PC-3 (cell line): ENCODE results near the gene OR6X1. TPM values are rescaled to one million over a fixed set of nuclear protein-coding genes. Genes with fewer than 3 reads are reported as not detected.

Experiments used
- total RNA-seq: library from RNA; depleted of rRNA; stranded (reverse); fragments of >200 nt; gene quantifications from 2 replicates; pipeline ENCODE4 v1.2.3, GENCODE V29; 2014; rRNA removed

The OR6X1 gene
- total RNA-seq, 1 experiment from 2014 or later, result not detected

Other genes with a start within 250 kb of the OR6X1 start
- gene SCN3B, start 99.9 kb downstream of the OR6X1 start, total RNA-seq, result 0.23 and 0.26 TPM in 2 replicates
- gene ZNF202, start 12.9 kb downstream of the OR6X1 start, total RNA-seq, result 13.1 and 14.6 TPM in 2 replicates
- not detected in 2 replicates for gene OR6M1, start 51.8 kb upstream of the OR6X1 start, total RNA-seq
- not detected in 2 replicates for gene TMEM225, start 131.2 kb upstream of the OR6X1 start, total RNA-seq
- gene OR8D4, start 147.6 kb upstream of the OR6X1 start, total RNA-seq, result not detected in 2 replicates
- not detected in 2 replicates for gene OR4D5, start 185.1 kb upstream of the OR6X1 start, total RNA-seq
- not detected in 2 replicates for gene OR6T1, start 189.3 kb upstream of the OR6X1 start, total RNA-seq
- not detected in 2 replicates for gene OR10S1, start 223.3 kb upstream of the OR6X1 start, total RNA-seq
- not detected in 2 replicates for gene OR10G6, start 240.6 kb upstream of the OR6X1 start, total RNA-seq